ENCODE data around the gene XRCC6. TPM values are rescaled to one million over a fixed set of nuclear protein-coding genes. Genes with fewer than 3 reads are reported as not detected.

The XRCC6 gene
- total and polyA plus RNA-seq, 2 of the 4 experiments (the other 2 are of a cell fraction) = 202 to 401 TPM

GRCh38 chr22:41621911-41622179 lies 750 bp downstream of the XRCC6 start:
- peaks cover 15 to 58% of the 10 kb centered on the region in 2 experiments for H3K79me1 ChIP-seq (ENCODE audit: low read depth in 1 of 2, low read length in 2 of 2)
- H3K56ac ChIP-seq (ENCODE audit: extremely low read depth, insufficient read depth, low read length) = peak overlapping the region; percentile 61
- ChIA-PET CTCF (no interaction called here), POLR2A (ENCODE audit: unreplicated experiment) (no interaction called here)
- no peak overlapping the region; the same call in 1 of the 2 replicates for H3K18ac ChIP-seq (ENCODE audit: low read depth, low read length)
- peak overlapping the region; percentile 70 for H3K4ac ChIP-seq (ENCODE audit: low read depth, low read length)
- in situ Hi-C loops (cut with MboI; ENCODE audit: low sequenced_read_pairs) = no loop called here
- peak overlapping the region; percentile 91 for H3K4me2 ChIP-seq (ENCODE audit: low read depth, low read length)
- dilution Hi-C loops (cut with HindIII; ENCODE audit: low sequenced_read_pairs, unreplicated experiment) = no loop called here
- H3K14ac ChIP-seq (replicated peaks; ENCODE audit: low read depth, low read length) = peak overlapping the region; percentile 81
- peak overlapping the region; percentile 25 for H2BK5ac ChIP-seq (ENCODE audit: low read depth, low read length, poor library complexity, severe bottlenecking)
- H2AK9ac ChIP-seq (replicated peaks; ENCODE audit: low read depth, low read length, poor library complexity) = peak overlapping the region; percentile 99
- ATAC-seq (ENCODE audit: low read depth) (no peak), DNase-seq (no peak)
- peak overlapping the region; percentile 76 for H3K4me3 ChIP-seq (ENCODE audit: insufficient read depth, low read depth, low read length)
- peak overlapping the region; percentile 61; the same call in 1 of the 2 replicates for H4K91ac ChIP-seq (ENCODE audit: insufficient read depth, low read depth, low read length)
- H2AK5ac ChIP-seq (ENCODE audit: low read depth, low read length) = peak overlapping the region; percentile 93
- TF ChIP-seq USF2 (IDR thresholded peaks at IDR 0.05; ENCODE audit: low read depth, low read length) (no peak), RAD21 (IDR thresholded peaks at IDR 0.05; ENCODE audit: low read length) (no peak), CTCF (conservative IDR thresholded peaks at IDR 0.05; ENCODE audit: low read depth, low read length) (no peak), MAFK (IDR thresholded peaks at IDR 0.05; ENCODE audit: low read depth, low read length) (no peak), RCOR1 (IDR thresholded peaks at IDR 0.05; ENCODE audit: insufficient replicate concordance, low read length) (no peak), BHLHE40 (IDR thresholded peaks at IDR 0.05; ENCODE audit: low read depth, low read length) (no peak), CEBPB (IDR thresholded peaks at IDR 0.05; ENCODE audit: low read depth, low read length) (no peak), FOS (IDR thresholded peaks at IDR 0.05; ENCODE audit: low read depth, low read length) (no peak), MAZ (IDR thresholded peaks at IDR 0.05; ENCODE audit: borderline replicate concordance, low read depth, low read length) (no peak), POLR2A (IDR thresholded peaks at IDR 0.05; ENCODE audit: low read depth, low read length) (no peak), MXI1 (IDR thresholded peaks at IDR 0.05; ENCODE audit: borderline replicate concordance, low read depth, low read length) (no peak), NFE2L2 (IDR thresholded peaks at IDR 0.05; ENCODE audit: low read depth, low read length) (no peak), SMC3 (IDR thresholded peaks at IDR 0.05; ENCODE audit: low read depth, low read length) (no peak), ELK1 (IDR thresholded peaks at IDR 0.05; ENCODE audit: borderline replicate concordance, low read depth, low read length) (no peak), RFX5 (IDR thresholded peaks at IDR 0.05; ENCODE audit: low read depth, low read length) (no peak), CHD1 (IDR thresholded peaks at IDR 0.05; ENCODE audit: low read depth, low read length) (no peak)
- 0 out of 2 replicates have a peak, but pooled peaks cover 2% of the 10 kb centered on the region for H3K9me1 ChIP-seq (ENCODE audit: insufficient read depth, low read length)
- H3K27me3 ChIP-seq (ENCODE audit: control insufficient read depth, insufficient read depth, low read length) = no peaks in the 10 kb centered on the region
- peak overlapping the region; percentile 94 for H3K27ac ChIP-seq (ENCODE audit: insufficient read depth, low read length)
- no TSS peak for BruUV-seq (replicated peaks)
- H3K4me1 ChIP-seq (ENCODE audit: control insufficient read depth, insufficient read depth, low read length) = peaks cover 2% of the 10 kb centered on the region; the same call in 1 of the 2 replicates
- 0 out of 2 replicates have a peak overlapping the region, but pooled peaks have one; percentile 23 for H2BK120ac ChIP-seq (ENCODE audit: low read depth, low read length)
- H2AFZ ChIP-seq (replicated peaks; ENCODE audit: low read length, poor library complexity) = peak overlapping the region; percentile 98
- H2BK15ac ChIP-seq (ENCODE audit: low read depth, low read length) = no peak overlapping the region
- 0% methylated on average over 2 of the region's 8 CpGs; no CpG with 5 or more reads in 1 of the 2 experiments for WGBS, 2 experiments (ENCODE audit: extremely low coverage in 2 of 2, insufficient read length in 1 of 2)
- peak overlapping the region; percentile 13 for H3K23ac ChIP-seq (ENCODE audit: low read depth, low read length)
- intact Hi-C loops (cut with micrococcal nuclease) = loop anchor here (2.0 kb wide), 1 partner anchor 77 kb away; the partner anchor contains the start of gene POLR3H
- H3K9ac ChIP-seq (ENCODE audit: low read depth, low read length) = peak overlapping the region; percentile 93
- H4K8ac ChIP-seq (ENCODE audit: low read depth in 2 of 2, low read length in 2 of 2) = peak overlapping the region; percentile 73 to 98
- no peak overlapping the region for H2BK20ac ChIP-seq (ENCODE audit: low read depth, low read length)
- H3K36me3 ChIP-seq (ENCODE audit: control insufficient read depth, insufficient read depth, low read length) = peaks cover 17% of the 10 kb centered on the region
- H3K9me3 ChIP-seq (ENCODE audit: control insufficient read depth, insufficient read depth, low read length) = no peaks in the 10 kb centered on the region
- peaks cover 14% of the 10 kb centered on the region for H4K20me1 ChIP-seq (ENCODE audit: insufficient read depth, low read length)
- no peak overlapping the region; the same call in 1 of the 2 replicates for H4K5ac ChIP-seq (ENCODE audit: low read depth, low read length)
